HK-2 (cell line): ENCODE measurements around the gene MAP3K15.

Source experiments
- DNase-seq: peaks from one replicate; pipeline ENCODE4 v3.0.0-alpha.2; 2018; ENCODE audit not compliant: unreplicated experiment

The MAP3K15 gene

DNA sequence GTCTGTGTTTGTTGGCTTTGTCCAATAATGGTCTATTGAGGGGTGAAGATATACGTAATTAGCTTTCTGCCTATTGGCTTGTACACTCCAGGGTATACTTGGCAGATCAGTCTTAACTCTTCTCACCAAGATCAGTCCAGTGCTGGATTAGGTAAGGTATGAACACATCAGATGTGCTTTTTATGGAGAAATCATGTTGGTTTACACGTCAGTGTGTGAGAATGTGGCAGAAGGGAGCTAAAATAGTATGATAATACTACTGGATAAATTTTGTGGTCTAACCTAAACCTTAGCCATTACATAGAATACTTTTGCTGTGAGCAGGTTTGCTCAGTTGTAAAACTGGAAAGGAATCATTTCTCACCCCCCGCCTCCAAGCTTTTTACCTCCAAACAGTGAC lies 167.4 kb downstream of the MAP3K15 start:
- DNase-seq, result no peak

DNA sequence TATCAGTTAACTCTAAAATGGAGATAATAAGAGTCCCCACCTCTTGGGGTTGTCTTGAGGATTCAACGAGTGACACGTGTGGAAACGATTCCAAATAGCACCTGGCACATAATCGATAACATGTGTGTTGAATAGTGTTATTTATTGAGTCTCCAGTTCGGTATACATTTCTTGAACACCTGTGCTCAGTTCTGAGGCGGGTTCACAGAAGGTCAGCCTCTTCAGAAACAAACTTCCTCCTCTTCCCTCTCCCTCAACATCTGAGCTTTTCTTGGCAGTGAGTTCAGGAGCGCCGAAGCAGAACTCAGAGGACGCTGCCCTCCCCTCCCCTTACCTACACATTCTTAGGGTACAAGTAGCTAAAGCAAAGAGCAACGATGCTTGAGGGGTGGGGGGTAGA lies 170.6 kb downstream of the MAP3K15 start:
- DNase-seq, result no peak

GRCh38 chrX:19343535-19344408 lies 171.5 kb downstream of the MAP3K15 start, which contains the start of gene PDHA1:
PDHA1 (plus strand) TSS chrX:19343927; CDS start chrX:19344038, 111 bp downstream.
- peak; percentile 92 for DNase-seq

DNA sequence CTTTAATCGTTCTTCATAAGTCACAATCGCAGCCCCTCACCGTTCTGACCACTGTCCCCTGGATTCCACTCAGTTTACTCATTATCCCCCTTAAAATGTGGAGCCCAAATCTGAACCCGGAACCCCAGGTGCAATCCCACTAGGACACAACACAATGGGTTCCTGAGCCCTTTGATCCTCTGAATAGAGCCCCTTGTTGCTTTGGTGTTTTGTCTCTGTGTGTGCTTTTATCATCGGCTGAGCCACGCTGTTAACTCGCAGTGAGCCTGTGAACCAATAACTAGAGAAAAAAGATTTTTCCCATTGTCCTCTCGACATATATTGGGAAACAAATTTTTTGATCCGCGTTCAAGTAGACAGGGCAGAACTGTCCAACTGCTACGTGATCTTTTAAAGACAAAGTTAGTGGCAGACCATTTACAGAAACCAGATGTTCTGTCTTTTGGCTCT lies 172.2 kb downstream of the MAP3K15 start:
- DNase-seq, result no peak

DNA sequence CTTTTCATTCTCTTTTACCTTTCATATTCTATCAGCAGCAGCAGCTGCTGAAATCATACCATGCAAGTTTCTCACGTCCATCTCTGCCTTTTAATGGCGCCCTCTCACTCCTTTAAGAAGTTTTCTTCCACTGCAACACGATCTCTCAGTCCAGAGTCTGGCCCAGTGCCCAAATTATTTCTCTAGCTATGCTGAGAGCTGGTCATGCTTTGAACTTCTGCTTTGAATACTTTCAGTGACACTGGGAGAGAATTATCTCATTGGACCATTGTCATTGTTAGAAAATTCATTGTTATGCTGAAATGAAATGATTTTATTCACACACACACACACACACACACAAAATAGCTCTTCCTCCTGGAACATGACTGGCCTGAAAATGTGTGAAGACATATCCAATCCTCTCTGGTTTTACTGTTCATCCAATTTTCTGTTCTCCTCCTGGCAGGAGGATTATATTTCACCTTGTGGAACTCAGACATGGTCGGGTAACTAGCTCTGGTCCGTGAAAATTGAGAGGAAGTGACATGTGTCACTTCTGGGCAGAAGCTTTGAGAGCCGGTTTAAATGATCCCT lies 172.9 kb downstream of the MAP3K15 start:
- DNase-seq, result no peak

DNA sequence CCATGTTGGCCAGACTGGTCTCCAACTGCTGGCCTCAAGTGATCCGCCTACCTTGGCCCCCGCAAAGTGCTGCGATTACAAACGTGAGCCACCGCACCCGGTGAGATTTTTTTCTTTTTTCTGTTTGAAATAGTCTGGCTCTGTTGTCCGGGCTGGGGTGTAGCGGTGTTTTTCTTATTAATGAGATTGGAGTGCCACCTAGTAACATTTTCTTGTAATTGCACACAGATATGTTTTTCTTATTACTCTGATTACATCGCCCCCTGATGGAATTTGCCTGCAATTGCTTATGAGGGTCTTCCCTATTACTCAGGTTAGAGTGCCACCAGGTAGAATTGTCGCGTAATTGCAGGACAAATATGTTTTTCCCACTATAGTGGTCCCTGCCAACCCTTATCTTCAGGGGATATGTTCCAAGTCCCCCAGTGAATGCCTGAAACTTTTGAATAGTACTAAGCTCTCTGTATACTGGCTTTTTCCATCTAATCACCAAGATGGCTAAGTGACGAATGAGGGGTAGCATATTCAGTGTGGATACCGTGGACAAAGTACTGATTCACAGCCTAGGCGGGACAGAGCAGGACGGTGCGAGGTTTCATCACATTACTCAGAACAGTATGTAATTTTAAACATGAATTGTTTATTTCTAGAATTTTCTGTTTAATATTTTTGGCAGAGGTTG lies 180.2 kb downstream of the MAP3K15 start:
- DNase-seq, result no peak

DNA sequence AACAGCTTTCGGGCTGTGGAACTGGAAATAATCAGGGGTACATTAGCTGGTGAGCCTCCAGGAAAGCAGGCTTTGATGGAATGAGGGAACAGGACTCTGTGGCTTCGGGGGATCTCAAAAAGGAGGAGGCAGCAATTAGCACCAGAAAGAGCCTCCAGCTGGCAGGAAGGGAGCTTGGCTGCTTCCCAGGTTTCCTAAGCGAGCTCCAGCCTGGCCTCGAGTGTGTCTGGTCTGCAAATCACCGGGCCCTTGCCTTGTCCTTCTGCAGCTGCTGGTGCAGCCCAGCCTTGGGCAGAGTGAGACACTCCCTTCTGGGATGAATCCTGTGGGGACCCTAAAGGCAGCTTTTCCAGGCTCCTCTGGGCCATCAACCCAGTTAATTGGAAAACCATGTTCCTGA lies 182.3 kb downstream of the MAP3K15 start:
- no peak for DNase-seq

DNA sequence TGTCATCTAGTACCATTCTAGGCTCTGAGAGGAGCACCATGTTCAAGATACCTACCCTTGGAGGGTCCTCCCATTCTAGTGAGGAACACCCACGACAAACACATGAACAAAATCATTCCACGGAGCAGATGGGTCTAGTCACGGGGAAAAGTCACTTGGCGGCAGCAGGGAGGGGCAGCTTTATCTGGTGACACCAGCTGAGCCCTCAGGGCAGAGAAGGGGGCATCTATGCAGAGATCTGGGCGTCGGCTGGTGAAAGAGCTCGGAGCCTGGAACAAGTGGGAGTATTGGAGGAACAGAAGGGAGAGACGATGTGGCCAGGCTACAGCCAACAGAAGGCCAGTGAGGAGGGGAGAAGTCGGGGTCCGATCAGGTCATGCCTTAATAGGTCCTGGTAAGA lies 183.5 kb downstream of the MAP3K15 start:
- DNase-seq, result no peak

DNA sequence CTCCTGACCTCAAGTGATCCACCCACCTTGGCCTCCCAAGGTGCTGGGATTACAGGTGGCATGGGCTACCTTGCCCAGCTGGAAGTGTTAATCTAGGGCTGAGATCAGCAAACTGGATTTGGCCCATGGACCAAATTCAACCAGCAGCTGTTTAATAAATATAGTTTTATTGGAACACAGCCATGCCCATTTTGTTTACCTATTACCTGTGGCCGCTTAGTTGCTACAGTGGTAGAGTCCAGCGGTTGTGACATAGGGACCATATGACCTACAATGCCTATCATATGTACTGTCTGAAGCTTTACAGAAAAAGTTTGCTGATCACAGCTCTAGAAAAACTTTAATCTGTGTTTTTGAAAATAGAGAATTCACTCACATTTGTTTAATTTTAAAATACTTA lies 188.7 kb downstream of the MAP3K15 start:
- DNase-seq, result no peak
